ENCODE measurements around the gene GRIFIN.

GRCh38 chr7:2452643-2453270 is 23.4 kb downstream of the GRIFIN start:
- no peak for TF ChIP-seq CTCF (conservative IDR thresholded peaks at IDR 0.05; ENCODE audit: low read length)
- no peak for TF ChIP-seq EZH2phosphoT487 (IDR thresholded peaks at IDR 0.05; ENCODE audit: borderline replicate concordance)
